GM20431 (cell line): ENCODE data around the gene MTMR12.
"Not testable (repeated sequence)": the region's sequence is repeated elsewhere in the genome, so short reads cannot be mapped to it uniquely, and the experiment has no call there.

ENCODE experiments used
- in situ Hi-C: fragments of 300-500 bp; cut with MseI, MboI; formaldehyde crosslinking; loops from one replicate; pipeline ENCODE4 v1.15.0; 2020; ENCODE audit warnings: low sequenced_read_pairs; ENCODE audit not compliant: unreplicated experiment

Gene MTMR12

DNA sequence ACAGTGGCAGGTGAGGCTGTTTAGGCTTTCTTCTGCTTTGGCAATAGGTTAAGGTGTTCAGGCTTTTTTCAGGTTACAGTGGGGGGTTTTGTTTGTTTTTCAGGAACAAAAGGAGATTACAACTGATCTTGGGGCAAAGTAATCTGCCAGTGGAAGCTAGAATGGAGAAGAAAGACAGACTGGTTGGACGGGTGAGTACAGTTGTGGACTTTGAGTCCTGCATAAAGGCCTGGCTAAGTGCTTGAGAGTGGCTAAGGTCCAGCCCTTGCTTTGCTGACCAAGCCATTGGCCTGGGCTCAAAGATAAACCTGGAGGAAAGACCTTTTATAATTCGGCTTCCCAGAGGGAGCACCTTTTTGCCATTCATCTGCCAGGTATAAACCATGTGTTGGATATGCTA is 63.1 kb downstream of the MTMR12 start:
- in situ Hi-C loops, result no loop called here

DNA sequence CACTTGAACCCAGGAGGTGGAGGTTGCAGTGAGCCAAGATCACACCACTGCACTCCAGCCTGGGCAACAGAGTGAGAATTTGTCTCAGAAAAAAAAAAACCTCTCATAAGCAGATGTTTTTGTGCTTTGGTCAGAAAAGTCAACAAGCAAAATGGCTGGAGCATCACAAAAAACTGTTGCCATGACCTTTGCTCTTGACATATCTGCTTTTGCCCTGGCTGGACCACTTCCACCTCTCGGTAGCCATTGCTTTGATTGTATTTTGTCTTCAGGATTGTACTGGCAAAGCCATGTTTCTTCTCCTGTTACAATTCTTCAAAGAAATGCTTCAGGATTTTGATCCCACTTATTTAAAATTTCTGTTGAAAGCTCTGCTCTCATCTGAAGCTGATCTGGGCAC is 67.0 kb downstream of the MTMR12 start:
- in situ Hi-C loops, result no loop called here

DNA sequence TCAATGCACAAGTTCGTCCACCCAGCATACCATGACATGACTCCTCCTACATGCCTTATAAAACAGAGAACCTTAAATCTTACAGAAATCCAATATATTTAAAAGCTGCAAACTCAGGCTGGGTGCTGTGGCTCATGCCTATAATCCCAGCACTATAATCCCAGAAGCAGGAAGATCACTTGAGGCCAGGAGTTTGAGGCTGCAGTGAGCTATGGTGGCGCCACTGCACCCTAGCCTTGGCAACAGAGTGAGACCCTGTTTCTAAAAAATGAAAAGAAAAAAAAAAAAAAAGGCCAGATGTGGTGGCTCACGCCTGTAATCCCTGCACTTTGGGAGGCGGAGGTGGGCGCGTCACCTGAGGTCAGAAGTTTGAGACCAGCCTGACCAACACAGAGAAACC is 68.7 kb downstream of the MTMR12 start:
- in situ Hi-C loops, result no loop called here

DNA sequence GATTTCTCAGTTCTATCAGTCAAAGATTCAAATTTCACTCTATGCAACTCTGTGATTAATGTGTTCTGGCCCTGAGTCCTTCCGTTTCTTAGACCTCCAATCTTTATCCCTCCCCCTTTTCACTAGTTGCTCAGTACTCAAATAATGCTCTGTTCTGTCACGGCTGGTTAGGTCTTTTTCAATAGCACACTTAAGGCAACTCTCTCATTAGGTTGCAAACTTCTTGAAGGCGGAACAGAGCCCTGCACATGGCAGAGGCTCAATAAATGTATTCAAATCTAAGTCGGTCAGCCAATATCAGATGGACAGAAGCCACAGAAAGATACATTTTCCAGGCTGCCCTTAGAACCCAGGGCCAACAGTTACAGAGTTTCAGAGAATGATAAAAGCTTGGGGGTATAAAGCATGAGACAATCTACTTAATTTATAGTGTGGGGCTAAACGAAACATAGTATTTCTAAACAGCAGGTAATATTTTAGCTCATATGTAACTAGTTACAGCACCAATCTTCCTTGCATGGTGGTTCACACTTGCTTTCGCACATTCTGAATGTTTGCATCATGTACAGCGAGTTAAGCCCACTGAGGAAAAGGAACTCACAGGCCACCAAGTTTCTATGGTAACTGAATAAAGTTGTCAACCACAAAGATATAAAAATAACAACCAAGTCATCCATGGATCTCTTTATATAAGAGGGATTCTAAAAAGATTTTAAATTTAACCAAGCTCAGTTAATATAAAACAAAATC is 71.5 kb downstream of the MTMR12 start:
- in situ Hi-C loops, result no loop called here

- in situ Hi-C loops, result loop anchor here (10.0 kb wide), 1 partner anchor 85 kb away; no protein-coding TSS in a partner anchor
Observed at GRCh38 chr5:32239385-32239784, 73.4 kb downstream of the MTMR12 start.

- in situ Hi-C loops, result loop anchor here (10.0 kb wide), 1 partner anchor 91 kb away; no protein-coding TSS in a partner anchor
Observed at GRCh38 chr5:32233696-32234447, 78.9 kb downstream of the MTMR12 start.

GRCh38 chr5:32233220-32233695 is 79.5 kb downstream of the MTMR12 start:
- in situ Hi-C loops, result loop anchor here (10.0 kb wide), 1 partner anchor 92 kb away; no protein-coding TSS in a partner anchor

DNA sequence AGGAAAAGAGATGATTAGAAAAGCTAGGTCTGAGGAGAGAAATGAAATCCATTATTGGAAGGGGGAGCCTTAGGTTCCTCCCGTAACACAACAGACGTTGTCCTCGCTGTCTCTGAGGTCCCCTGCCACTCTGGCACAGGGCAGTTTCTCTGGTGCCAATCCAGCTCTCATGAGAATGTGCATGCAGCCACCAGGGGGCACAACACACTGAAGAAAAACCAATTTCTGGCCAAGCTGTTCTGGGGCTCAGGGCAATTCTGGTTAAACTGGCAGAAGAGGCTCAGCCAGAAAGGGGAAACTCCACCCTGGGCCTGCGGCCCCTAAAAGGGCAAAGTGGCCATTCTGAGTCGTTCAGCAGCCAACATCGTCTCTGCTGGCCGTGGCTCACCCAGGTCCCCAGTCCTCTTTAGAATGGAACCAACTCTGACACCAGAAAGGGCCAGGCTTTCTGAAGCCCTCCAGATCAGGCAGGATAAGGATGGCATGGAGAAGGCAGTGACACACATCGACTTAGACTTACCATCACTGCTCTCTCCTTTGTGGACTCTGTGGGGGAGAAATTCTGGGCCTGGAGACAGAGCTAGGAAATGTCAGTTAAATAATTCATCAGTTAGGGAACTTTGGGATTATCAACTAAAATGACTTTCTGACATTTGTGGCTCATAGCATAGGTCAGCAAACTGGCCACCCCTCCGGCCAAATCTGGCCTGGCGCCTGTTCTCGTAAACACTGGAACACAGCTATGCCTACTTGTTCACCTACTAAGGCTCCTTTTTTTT is 80.1 kb downstream of the MTMR12 start:
- in situ Hi-C loops, result loop anchor here (10.0 kb wide), 1 partner anchor 92 kb away; no protein-coding TSS in a partner anchor

- in situ Hi-C loops, result loop anchor here (10.0 kb wide), 1 partner anchor 93 kb away; no protein-coding TSS in a partner anchor
Observed at GRCh38 chr5:32231929-32232328, 80.8 kb downstream of the MTMR12 start.

GRCh38 chr5:32231241-32231640 is 81.5 kb downstream of the MTMR12 start:
- in situ Hi-C loops, result loop anchor here (10.0 kb wide), 1 partner anchor 94 kb away; no protein-coding TSS in a partner anchor

DNA sequence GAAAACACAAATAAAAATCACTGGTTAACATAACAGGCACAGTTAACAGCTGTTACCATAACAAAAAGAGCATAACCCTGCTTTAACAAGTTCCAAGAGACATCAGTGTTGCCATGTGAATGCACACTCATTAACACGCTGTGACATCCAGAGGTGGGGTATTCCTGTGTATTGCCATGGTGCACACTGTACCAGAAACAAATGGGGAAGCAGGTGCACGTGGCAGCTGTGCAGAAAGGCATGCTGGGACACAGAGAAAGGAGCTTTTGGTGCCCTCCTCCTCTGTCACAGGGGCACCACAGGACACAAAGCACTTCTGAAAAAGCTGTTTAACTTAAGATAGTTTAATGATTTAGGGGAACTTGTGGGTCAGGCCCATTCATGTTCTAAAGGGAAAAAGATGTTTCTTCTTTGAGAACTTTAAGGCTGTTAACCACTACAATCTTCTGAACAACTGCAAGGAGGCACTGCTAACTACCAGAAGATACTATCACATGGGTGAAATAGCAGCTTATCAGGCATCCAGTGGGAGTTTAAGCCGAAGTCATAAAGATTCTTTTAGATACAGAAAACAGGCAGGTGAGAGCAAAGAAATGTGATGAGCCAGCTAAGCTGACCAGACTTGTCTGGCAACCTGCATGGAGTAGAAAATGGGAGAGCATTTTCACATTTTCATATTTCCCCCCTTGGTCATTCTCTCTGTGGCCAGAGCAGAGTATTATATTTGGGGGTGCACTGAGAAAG is 82.2 kb downstream of the MTMR12 start:
- in situ Hi-C loops, result loop anchor here (10.0 kb wide), 1 partner anchor 94 kb away; no protein-coding TSS in a partner anchor

- in situ Hi-C loops, result no loop called here
Observed at GRCh38 chr5:32229586-32229985, 83.2 kb downstream of the MTMR12 start.

DNA sequence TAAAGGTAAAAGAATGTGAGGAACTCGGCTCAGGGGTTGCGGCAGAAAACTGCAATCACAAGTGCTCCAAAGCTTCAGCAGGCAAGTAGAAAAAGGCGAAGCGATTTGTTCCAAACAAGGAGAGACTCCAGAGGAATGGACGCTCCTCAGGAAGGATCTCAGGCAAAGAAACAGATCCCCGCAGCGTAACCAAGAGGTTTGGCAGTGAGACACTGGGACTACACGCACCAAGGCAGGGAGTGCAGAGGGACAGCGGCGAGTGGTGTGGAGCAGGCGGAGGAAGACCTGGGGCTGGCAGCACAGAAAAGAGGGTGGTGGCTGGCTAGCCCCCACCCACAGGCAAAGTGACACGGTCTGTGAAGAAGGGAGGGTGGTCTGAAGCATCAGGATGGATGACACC is 83.9 kb downstream of the MTMR12 start:
- in situ Hi-C loops, result no loop called here

GRCh38 chr5:32225445-32225844 is 87.3 kb downstream of the MTMR12 start:
- in situ Hi-C loops, result no loop called here

- in situ Hi-C loops, result no loop called here
Observed at GRCh38 chr5:32223972-32224609, 88.6 kb downstream of the MTMR12 start.

DNA sequence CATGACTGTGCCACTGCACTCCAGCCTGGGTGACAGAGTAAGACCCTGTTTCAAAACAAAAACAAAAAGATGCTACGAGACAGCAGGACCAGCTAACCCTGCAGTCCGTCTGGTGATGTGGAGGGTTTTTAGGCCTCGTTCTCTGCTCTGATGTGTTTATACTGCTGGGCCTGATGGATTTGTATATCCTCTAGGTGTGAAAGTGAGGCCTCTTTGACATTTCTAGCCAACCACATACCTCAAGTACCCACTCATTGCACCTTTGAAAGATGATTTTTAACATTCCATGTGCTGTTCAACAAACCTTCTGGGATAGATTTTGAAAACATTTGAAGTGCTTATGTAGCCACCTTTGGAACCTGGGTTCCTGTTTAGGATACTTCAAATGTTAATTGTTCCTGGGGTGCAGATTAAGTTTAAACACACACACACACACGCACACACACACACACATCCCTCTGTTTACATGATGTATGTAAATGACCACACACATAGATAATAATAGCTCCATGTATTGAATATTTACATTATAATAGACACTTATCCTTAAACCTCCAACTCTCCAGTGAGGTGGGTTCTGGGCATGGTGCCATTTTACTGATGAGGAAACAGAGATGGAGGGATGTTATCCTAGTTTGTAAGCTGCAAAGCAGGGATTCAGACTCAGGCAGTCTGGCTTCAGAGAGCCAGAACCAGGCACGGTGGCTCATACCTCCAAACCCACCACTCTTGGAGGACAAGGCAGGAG is 89.8 kb downstream of the MTMR12 start:
- in situ Hi-C loops, result no loop called here

- in situ Hi-C loops, result no loop called here
Observed at GRCh38 chr5:32217886-32218396, 94.8 kb downstream of the MTMR12 start.

DNA sequence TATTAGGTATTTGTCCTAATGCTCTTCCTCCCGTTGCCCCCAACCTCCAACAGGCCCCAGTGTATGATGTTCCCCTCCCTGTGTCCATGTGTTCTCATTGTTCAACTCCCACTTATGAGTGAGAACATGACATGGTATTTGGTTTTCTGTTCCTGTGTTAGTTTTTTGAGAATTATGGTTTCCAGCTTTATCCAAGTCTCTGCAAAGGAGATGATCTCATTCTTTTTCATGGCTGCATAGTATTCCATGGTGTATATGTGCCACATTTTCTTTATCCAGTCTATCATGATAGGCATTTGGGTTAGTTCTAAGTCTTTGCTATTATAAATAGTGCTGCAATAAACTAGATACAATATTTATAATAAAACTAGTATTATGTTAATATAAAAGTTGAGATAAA is 98.4 kb downstream of the MTMR12 start:
- in situ Hi-C loops, result not testable (repeated sequence)
